ENCODE measurements around the gene GCNT2. TPM values are rescaled to one million over a fixed set of nuclear protein-coding genes. Genes with fewer than 3 reads are reported as not detected.
"Not testable (repeated sequence)": the region's sequence is repeated elsewhere in the genome, so short reads cannot be mapped to it uniquely, and the experiment has no call there.

The GCNT2 gene
- total RNA-seq, 2 donors from 2014 or later: 0.64 to 0.73 TPM

DNA sequence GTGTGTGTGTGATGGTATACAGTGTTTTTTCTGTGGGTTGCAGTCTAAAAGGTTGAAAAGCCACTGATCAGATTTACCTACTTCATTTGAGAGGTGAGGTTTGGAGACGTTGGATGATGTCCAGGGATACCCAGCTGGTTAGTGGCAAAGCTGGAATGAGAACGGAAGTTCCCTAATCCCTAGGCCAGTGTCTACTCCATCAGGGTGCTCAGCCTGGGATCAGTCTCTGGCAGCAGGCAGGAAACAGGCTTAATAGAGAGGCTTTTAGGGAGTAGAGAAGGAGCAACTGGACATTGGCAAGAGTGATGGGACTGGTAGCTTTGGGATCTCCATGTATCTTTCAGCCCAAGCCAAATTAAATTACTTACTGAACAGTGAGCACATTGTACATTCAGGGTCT is 92.6 kb downstream of the GCNT2 start:
- ATAC-seq (replicated peaks): no peak
- no peaks in the 10 kb centered on the region for H3K36me3 Mint-ChIP-seq (ENCODE audit: low read depth)

GRCh38 chr6:10615675-10616074 is 94.5 kb downstream of the GCNT2 start:
- H3K36me3 Mint-ChIP-seq (ENCODE audit: low read depth): no peaks in the 10 kb centered on the region
- H3K9me3 Mint-ChIP-seq: no peaks in the 10 kb centered on the region
- no peaks in the 10 kb centered on the region for H3K27me3 Mint-ChIP-seq
- H3K27ac Mint-ChIP-seq: no peak overlapping the region
- no peak for ATAC-seq (replicated peaks)
- no peak overlapping the region for H3K4me3 Mint-ChIP-seq
- H3K4me1 Mint-ChIP-seq: no peaks in the 10 kb centered on the region

More for the DNA sequence above, 92.6 kb downstream of the GCNT2 start:
- no peak overlapping the region for H3K4me3 Mint-ChIP-seq
- peaks cover 10% of the 10 kb centered on the region for H3K9me3 Mint-ChIP-seq
- H3K27ac Mint-ChIP-seq: no peak overlapping the region
- H3K27me3 Mint-ChIP-seq: no peaks in the 10 kb centered on the region
- H3K4me1 Mint-ChIP-seq: no peaks in the 10 kb centered on the region

- not testable (repeated sequence) for H3K27ac Mint-ChIP-seq; H3K9me3 Mint-ChIP-seq; H3K4me3 Mint-ChIP-seq; H3K36me3 Mint-ChIP-seq (ENCODE audit: low read depth); ATAC-seq (replicated peaks); H3K27me3 Mint-ChIP-seq; H3K4me1 Mint-ChIP-seq
Measured at GRCh38 chr6:10616266-10616665, 95.1 kb downstream of the GCNT2 start.

- Mint-ChIP-seq H3K27ac (no peak overlapping the region), H3K4me1 (no peaks in the 10 kb centered on the region), H3K9me3 (no peaks in the 10 kb centered on the region), H3K36me3 (ENCODE audit: low read depth) (peaks cover 10% of the 10 kb centered on the region), H3K27me3 (no peaks in the 10 kb centered on the region), H3K4me3 (no peak overlapping the region)
- no peak for ATAC-seq (replicated peaks)
Measured at GRCh38 chr6:10617008-10617696, 96.0 kb downstream of the GCNT2 start.

DNA sequence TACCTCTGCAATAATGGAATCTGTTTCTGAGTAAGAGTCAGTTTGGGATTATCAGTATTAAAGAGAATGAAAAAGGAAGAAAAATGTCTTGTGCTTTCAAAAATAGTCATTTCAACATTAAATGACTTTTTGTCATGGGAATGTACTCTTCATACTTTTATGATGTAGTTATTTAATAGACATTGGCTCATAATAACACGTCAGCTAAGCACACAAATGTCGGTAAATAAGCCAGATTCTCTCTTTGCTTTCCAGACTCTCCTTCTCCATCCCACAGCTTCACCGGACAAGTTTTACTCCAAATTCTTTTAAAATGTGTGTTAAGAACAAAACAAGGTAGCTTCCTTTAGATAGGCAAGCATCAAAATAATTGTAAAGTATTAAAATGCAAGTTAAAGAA is 97.3 kb downstream of the GCNT2 start:
- Mint-ChIP-seq H3K27me3 (no peaks in the 10 kb centered on the region), H3K27ac (no peak overlapping the region), H3K36me3 (ENCODE audit: low read depth) (peaks cover 10% of the 10 kb centered on the region), H3K4me3 (no peak overlapping the region), H3K9me3 (no peaks in the 10 kb centered on the region), H3K4me1 (no peaks in the 10 kb centered on the region)
- no peak for ATAC-seq (replicated peaks)

GRCh38 chr6:10621213-10621612 is 100.1 kb downstream of the GCNT2 start:
- H3K36me3 Mint-ChIP-seq (ENCODE audit: low read depth): peaks cover 10% of the 10 kb centered on the region
- ATAC-seq (replicated peaks): no peak
- no peaks in the 10 kb centered on the region for H3K27me3 Mint-ChIP-seq
- no peak overlapping the region for H3K27ac Mint-ChIP-seq
- peaks cover 3% of the 10 kb centered on the region for H3K9me3 Mint-ChIP-seq
- no peaks in the 10 kb centered on the region for H3K4me1 Mint-ChIP-seq
- H3K4me3 Mint-ChIP-seq: no peak overlapping the region

- Mint-ChIP-seq H3K4me3 (no peak overlapping the region), H3K9me3 (peaks cover 3% of the 10 kb centered on the region), H3K36me3 (ENCODE audit: low read depth) (peaks cover 10% of the 10 kb centered on the region), H3K27ac (no peak overlapping the region), H3K27me3 (no peaks in the 10 kb centered on the region), H3K4me1 (no peaks in the 10 kb centered on the region)
- no peak for ATAC-seq (replicated peaks)
Measured at GRCh38 chr6:10621847-10622246, 100.7 kb downstream of the GCNT2 start.

DNA sequence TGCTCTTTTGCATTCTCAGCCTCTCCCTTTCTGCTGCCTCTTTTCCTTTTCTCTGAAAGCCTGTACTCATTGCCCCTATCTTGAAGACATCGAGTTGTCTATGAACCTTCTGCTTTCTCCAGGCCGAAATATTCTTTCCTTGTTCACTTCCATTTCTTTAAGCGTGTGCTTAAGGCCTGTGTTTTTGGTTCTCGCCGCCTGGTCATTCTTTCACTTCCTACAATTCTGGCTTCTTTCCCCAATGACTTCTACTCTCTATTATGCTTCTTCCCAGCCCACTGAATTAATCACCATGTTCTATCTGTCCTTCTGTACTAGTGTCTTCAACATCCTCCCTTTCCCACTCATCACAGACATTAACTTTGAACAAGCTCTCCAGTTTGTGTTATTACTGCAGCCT is 103.7 kb downstream of the GCNT2 start:
- H3K36me3 Mint-ChIP-seq (ENCODE audit: low read depth): peaks cover 10% of the 10 kb centered on the region
- no peaks in the 10 kb centered on the region for H3K4me1 Mint-ChIP-seq
- peaks cover 3% of the 10 kb centered on the region for H3K9me3 Mint-ChIP-seq
- H3K4me3 Mint-ChIP-seq: no peak overlapping the region
- no peaks in the 10 kb centered on the region for H3K27me3 Mint-ChIP-seq
- H3K27ac Mint-ChIP-seq: no peak overlapping the region
- ATAC-seq (replicated peaks): no peak

DNA sequence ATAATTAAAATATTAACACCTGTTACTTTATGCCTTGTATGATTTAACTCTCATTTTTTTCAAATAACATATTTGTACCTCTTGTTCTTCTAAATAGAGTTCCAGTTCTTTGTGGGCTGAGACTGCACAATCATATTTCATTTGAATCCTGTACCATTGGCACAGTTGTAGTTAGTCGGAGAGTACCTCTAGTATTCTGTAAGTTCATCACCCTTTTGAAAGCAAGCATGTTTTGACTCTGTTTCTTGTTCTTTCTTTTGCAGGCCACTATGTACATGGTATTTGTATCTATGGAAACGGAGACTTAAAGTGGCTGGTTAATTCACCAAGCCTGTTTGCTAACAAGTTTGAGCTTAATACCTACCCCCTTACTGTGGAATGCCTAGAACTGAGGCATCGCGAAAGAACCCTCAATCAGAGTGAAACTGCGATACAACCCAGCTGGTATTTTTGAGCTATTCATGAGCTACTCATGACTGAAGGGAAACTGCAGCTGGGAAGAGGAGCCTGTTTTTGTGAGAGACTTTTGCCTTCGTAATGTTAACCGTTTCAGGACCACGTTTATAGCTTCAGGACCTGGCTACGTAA is 105.1 kb downstream of the GCNT2 start:
- no peaks in the 10 kb centered on the region for H3K4me1 Mint-ChIP-seq
- H3K9me3 Mint-ChIP-seq: peaks cover 3% of the 10 kb centered on the region
- H3K27me3 Mint-ChIP-seq: no peaks in the 10 kb centered on the region
- no peak for ATAC-seq (replicated peaks)
- no peak overlapping the region for H3K27ac Mint-ChIP-seq
- no peak overlapping the region for H3K4me3 Mint-ChIP-seq
- peaks cover 7% of the 10 kb centered on the region for H3K36me3 Mint-ChIP-seq (ENCODE audit: low read depth)

- Mint-ChIP-seq H3K27ac (no peak overlapping the region), H3K36me3 (ENCODE audit: low read depth) (no peaks in the 10 kb centered on the region), H3K9me3 (peaks cover 3% of the 10 kb centered on the region), H3K27me3 (no peaks in the 10 kb centered on the region), H3K4me3 (no peak overlapping the region), H3K4me1 (no peaks in the 10 kb centered on the region)
- no peak for ATAC-seq (replicated peaks)
Measured at GRCh38 chr6:10627800-10628199, 106.6 kb downstream of the GCNT2 start.

- no peaks in the 10 kb centered on the region for H3K27me3 Mint-ChIP-seq
- no peaks in the 10 kb centered on the region for H3K36me3 Mint-ChIP-seq (ENCODE audit: low read depth)
- ATAC-seq (replicated peaks): no peak
- no peak overlapping the region for H3K27ac Mint-ChIP-seq
- H3K4me1 Mint-ChIP-seq: no peaks in the 10 kb centered on the region
- H3K9me3 Mint-ChIP-seq: peaks cover under 1% of the 10 kb centered on the region
- no peak overlapping the region for H3K4me3 Mint-ChIP-seq
Measured at GRCh38 chr6:10630178-10630577, 109.0 kb downstream of the GCNT2 start.

GRCh38 chr6:10633216-10633615 is 112.1 kb downstream of the GCNT2 start:
- no peak overlapping the region for H3K27ac Mint-ChIP-seq
- peak; percentile 99 for ATAC-seq (replicated peaks)
- no peaks in the 10 kb centered on the region for H3K36me3 Mint-ChIP-seq (ENCODE audit: low read depth)
- no peaks in the 10 kb centered on the region for H3K4me1 Mint-ChIP-seq
- H3K4me3 Mint-ChIP-seq: no peak overlapping the region
- H3K9me3 Mint-ChIP-seq: no peaks in the 10 kb centered on the region
- H3K27me3 Mint-ChIP-seq: no peaks in the 10 kb centered on the region

DNA sequence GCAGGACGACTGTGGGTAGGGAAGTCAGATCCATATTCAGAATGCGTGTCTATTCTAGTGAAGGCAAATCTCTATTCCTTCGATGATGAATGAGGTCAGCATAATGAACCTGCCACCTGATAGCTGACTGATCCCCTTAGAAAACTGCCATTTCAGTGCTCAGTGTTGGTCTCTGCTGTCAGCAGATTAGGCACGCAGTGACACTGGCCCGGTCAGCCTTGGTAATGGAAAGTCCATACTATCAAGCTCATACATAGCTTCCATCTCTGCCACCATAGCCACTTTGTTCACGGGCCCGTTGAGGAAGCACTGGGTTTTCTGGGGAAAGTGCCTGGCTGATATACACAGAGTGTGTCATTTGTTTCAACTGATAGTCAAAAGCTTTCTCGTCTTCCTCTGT is 119.3 kb downstream of the GCNT2 start:
- no peak for ATAC-seq (replicated peaks)
- no peaks in the 10 kb centered on the region for H3K9me3 Mint-ChIP-seq
- no peaks in the 10 kb centered on the region for H3K4me1 Mint-ChIP-seq
- H3K4me3 Mint-ChIP-seq: no peak overlapping the region
- peaks cover 4% of the 10 kb centered on the region for H3K27me3 Mint-ChIP-seq
- no peaks in the 10 kb centered on the region for H3K36me3 Mint-ChIP-seq (ENCODE audit: low read depth)
- no peak overlapping the region for H3K27ac Mint-ChIP-seq

DNA sequence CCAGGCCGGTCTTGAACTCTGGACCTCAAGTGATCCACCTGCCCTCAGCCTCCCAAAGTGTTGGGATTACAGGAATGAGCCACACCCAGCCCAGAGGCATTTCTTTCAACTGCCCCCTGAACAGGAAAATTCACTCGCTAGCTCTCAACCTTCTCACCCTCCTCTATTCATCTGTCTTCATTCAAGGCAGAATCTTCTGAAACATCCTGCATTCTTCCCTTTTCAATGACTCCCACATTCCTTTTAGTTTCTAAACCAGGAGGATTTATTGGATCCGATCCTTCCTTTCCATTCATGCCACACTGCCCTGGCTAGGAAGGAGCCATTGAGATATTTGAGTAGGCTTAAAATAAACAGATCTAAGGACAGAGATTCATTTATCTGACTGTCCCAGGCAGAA is 120.4 kb downstream of the GCNT2 start:
- H3K4me3 Mint-ChIP-seq: no peak overlapping the region
- ATAC-seq (replicated peaks): no peak
- no peaks in the 10 kb centered on the region for H3K36me3 Mint-ChIP-seq (ENCODE audit: low read depth)
- no peaks in the 10 kb centered on the region for H3K9me3 Mint-ChIP-seq
- no peaks in the 10 kb centered on the region for H3K4me1 Mint-ChIP-seq
- peaks cover 4% of the 10 kb centered on the region for H3K27me3 Mint-ChIP-seq
- no peak overlapping the region for H3K27ac Mint-ChIP-seq

DNA sequence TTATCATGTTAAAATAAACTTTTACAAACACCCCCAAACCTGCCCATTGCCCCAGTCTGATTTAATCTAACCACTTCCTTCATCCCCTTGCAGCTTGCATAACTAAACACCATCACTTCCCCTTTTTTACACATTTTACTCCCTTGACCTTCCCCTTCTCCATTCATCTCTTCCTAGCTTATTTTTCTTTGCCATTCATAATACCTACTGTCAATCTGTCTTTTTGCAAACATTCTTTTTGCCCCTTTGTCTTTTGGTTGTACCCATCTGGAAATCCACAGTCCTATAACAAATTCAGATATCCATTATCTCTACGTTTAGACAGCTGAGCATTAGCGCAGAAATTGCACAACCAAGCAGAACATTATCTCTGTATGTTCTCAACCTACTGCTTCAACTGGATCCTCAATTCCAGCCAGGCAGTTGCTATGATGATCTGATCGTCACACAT is 122.1 kb downstream of the GCNT2 start:
- ATAC-seq (replicated peaks): no peak

More for the DNA sequence above, 122.1 kb downstream of the GCNT2 start:
- no peaks in the 10 kb centered on the region for H3K9me3 Mint-ChIP-seq
- peaks cover 4% of the 10 kb centered on the region for H3K27me3 Mint-ChIP-seq
- no peak overlapping the region for H3K4me3 Mint-ChIP-seq
- H3K36me3 Mint-ChIP-seq (ENCODE audit: low read depth): no peaks in the 10 kb centered on the region
- no peaks in the 10 kb centered on the region for H3K4me1 Mint-ChIP-seq
- no peak overlapping the region for H3K27ac Mint-ChIP-seq
